DOHH2 (cell line): ENCODE results near the gene AGER.

Experiments
- H3F3A ChIP-seq: fragments of 200-600 bp; sonication (generic), shearing (Covaris generic); 2 replicates; pipeline ENCODE4 v1.6.0; 2016; ENCODE audit warnings: antibody characterized with exemption, mild to moderate bottlenecking; ENCODE audit not compliant: control insufficient read depth, insufficient read depth
- H3K27ac ChIP-seq: fragments of 200-600 bp; sonication (generic); 2 replicates; pipeline ENCODE4 v1.5.1; 2014; ENCODE audit warnings: low read depth, mild to moderate bottlenecking, low read length, moderate library complexity
- H3K27me3 ChIP-seq: fragments of 200-600 bp; sonication (generic); 2 replicates; pipeline ENCODE4 v1.6.1; 2014; ENCODE audit warnings: mild to moderate bottlenecking, low read length, mixed read lengths; ENCODE audit not compliant: control insufficient read depth
- H3K36me3 ChIP-seq: fragments of 200-600 bp; sonication (generic); 2 replicates; pipeline ENCODE4 v1.6.1; 2014; ENCODE audit warnings: mild to moderate bottlenecking, low read length, moderate library complexity, mixed read lengths; ENCODE audit not compliant: control insufficient read depth
- H3K4me1 ChIP-seq: fragments of 200-600 bp; sonication (generic); 2 replicates; pipeline ENCODE4 v1.6.1; 2014; ENCODE audit warnings: mild to moderate bottlenecking, low read length, mixed read lengths; ENCODE audit not compliant: control insufficient read depth
- H3K4me2 ChIP-seq: fragments of 200-600 bp; sonication (generic); 2 replicates; pipeline ENCODE4 v1.6.0; 2014; ENCODE audit warnings: mild to moderate bottlenecking, low read length, moderate library complexity
- H3K4me3 ChIP-seq: fragments of 200-600 bp; sonication (generic); 2 replicates; pipeline ENCODE4 v1.5.1; 2014; ENCODE audit warnings: mild to moderate bottlenecking, low read length, mixed read lengths
- H3K79me2 ChIP-seq: fragments of 200-600 bp; sonication (generic); 2 replicates; pipeline ENCODE4 v1.6.1; 2014; ENCODE audit warnings: mild to moderate bottlenecking, low read length, mixed read lengths; ENCODE audit not compliant: control insufficient read depth
- H3K9me2 ChIP-seq: fragments of 200-600 bp; sonication (generic); replicated peaks from 2 replicates; pipeline ENCODE4 v1.6.1; 2014; ENCODE audit warnings: mild to moderate bottlenecking, low read length, mixed read lengths; ENCODE audit not compliant: control insufficient read depth
- H3K9me3 ChIP-seq: fragments of 200-600 bp; sonication (generic); 2 replicates; pipeline ENCODE4 v1.6.1; 2014; ENCODE audit warnings: antibody characterized with exemption, low read length, mixed read lengths; ENCODE audit not compliant: control insufficient read depth, insufficient read depth
- H4K20me1 ChIP-seq: fragments of 200-600 bp; sonication (generic); 2 replicates; pipeline ENCODE4 v1.6.0; 2014; ENCODE audit warnings: low read depth, mild to moderate bottlenecking, antibody characterized with exemption, low read length, moderate library complexity; ENCODE audit not compliant: control insufficient read depth, insufficient read depth
- EZH2phosphoT487 ChIP-seq: fragments of 200-600 bp; sonication (generic); IDR thresholded peaks from 2 replicates; pipeline ENCODE4 v1.6.1; 2017; ENCODE audit warnings: borderline replicate concordance, mild to moderate bottlenecking, antibody characterized with exemption, low read length, moderate library complexity, mixed read lengths
- TF ChIP-seq, protein P1 (sequence below): fragments of 200-600 bp; sonication (generic); IDR thresholded peaks from one replicate; pipeline ENCODE4 v1.5.1; 2014; ENCODE audit warnings: antibody characterized with exemption, mild to moderate bottlenecking, low read depth, low read length; ENCODE audit not compliant: poor library complexity, severe bottlenecking

Gene AGER

DNA sequence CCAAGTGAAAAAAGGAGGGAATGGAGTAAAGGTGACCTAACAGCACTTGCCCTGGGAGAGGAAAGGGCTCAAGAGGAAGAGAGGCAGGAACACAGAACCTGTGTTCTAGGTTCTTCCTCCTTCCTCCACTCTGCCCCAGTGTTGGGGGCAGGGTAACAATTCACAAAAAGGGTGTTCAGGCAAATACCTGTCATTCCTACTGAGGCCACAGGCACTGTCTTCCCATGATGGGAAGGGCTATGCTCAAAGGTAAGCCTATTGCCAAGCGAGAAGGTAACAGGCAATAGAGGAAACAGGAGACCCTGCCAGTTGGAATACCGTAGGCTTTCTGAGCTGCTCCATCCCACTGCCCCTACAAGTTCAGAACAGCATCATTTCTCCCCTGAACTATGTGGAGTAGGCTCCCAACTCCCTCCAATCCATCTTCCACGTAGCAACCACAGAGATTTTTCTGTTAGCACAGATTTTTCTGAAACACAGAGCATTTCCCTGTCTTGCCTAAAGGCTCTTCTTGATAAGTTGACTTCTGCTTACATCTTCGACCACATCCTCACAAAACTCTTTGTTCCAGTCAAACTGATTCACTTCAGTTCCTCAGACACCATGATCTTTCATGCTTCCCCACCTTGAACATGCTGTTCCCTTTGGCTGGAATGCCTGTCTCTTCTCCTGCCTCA lies 10.9 kb downstream of the AGER start:
- H3K36me3 ChIP-seq = peaks cover 24% of the 10 kb centered on the region
- H3K4me2 ChIP-seq = no peak overlapping the region
- H3K27ac ChIP-seq = no peak overlapping the region
- no peaks in the 10 kb centered on the region for H3K9me3 ChIP-seq
- peaks cover 15% of the 10 kb centered on the region for H3F3A ChIP-seq
- H3K4me1 ChIP-seq = peaks cover 42% of the 10 kb centered on the region
- TF ChIP-seq, protein P1, sequence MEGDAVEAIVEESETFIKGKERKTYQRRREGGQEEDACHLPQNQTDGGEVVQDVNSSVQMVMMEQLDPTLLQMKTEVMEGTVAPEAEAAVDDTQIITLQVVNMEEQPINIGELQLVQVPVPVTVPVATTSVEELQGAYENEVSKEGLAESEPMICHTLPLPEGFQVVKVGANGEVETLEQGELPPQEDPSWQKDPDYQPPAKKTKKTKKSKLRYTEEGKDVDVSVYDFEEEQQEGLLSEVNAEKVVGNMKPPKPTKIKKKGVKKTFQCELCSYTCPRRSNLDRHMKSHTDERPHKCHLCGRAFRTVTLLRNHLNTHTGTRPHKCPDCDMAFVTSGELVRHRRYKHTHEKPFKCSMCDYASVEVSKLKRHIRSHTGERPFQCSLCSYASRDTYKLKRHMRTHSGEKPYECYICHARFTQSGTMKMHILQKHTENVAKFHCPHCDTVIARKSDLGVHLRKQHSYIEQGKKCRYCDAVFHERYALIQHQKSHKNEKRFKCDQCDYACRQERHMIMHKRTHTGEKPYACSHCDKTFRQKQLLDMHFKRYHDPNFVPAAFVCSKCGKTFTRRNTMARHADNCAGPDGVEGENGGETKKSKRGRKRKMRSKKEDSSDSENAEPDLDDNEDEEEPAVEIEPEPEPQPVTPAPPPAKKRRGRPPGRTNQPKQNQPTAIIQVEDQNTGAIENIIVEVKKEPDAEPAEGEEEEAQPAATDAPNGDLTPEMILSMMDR = no peak
- TF ChIP-seq EZH2phosphoT487 = no peak
- no peak overlapping the region for H3K4me3 ChIP-seq
- no peaks in the 10 kb centered on the region for H3K9me2 ChIP-seq
- H4K20me1 ChIP-seq = no peaks in the 10 kb centered on the region
- no peaks in the 10 kb centered on the region for H3K27me3 ChIP-seq
- peaks cover 30% of the 10 kb centered on the region for H3K79me2 ChIP-seq

DNA sequence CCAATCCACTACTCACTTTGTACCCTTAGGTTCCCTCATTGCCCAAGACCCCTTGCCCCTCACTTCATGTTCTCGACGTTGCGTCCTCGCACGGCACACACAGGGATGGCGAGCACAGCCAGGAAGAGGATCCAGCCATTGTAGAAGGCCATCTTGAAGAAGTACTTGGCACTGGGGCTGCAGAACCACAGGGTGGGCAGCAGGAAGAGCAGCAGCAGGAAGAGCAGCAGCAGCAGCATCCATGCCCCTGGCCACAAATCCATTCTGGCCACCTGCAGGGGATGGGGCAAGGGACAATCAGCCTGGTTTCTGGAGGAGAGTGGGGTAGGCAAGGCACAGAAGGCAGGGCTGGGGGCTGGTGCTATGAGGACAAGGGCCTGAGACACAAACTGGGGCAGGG lies 12.8 kb downstream of the AGER start:
- Histone ChIP-seq H3K9me3 (no peaks in the 10 kb centered on the region), H3K27me3 (no peaks in the 10 kb centered on the region), H3K4me2 (no peak overlapping the region), H3K27ac (no peak overlapping the region), H3K4me3 (no peak overlapping the region), H3K36me3 (peaks cover 42% of the 10 kb centered on the region), H3K4me1 (peaks cover 35% of the 10 kb centered on the region), H3K9me2 (no peaks in the 10 kb centered on the region), H3F3A (peaks cover 4% of the 10 kb centered on the region; the same call in 1 of the 2 replicates), H3K79me2 (peaks cover 23% of the 10 kb centered on the region), H4K20me1 (no peaks in the 10 kb centered on the region)
- TF ChIP-seq EZH2phosphoT487 = no peak
- TF ChIP-seq, protein P1 = no peak

- Histone ChIP-seq H3K27me3 (no peaks in the 10 kb centered on the region), H3K9me2 (no peaks in the 10 kb centered on the region), H3K4me1 (peaks cover 33% of the 10 kb centered on the region), H3K9me3 (no peaks in the 10 kb centered on the region), H3K36me3 (peaks cover 42% of the 10 kb centered on the region), H3K4me3 (no peak overlapping the region), H3K27ac (no peak overlapping the region), H3F3A (peaks cover 4% of the 10 kb centered on the region; the same call in 1 of the 2 replicates), H3K4me2 (no peak overlapping the region), H3K79me2 (peaks cover 15% of the 10 kb centered on the region), H4K20me1 (no peaks in the 10 kb centered on the region)
- TF ChIP-seq EZH2phosphoT487 = no peak
- TF ChIP-seq, protein P1 = no peak
Observed at GRCh38 chr6:32170294-32170693, 13.8 kb downstream of the AGER start.
